Activated naive CD8-positive, alpha-beta T cell treated with anti-CD3 and anti-CD28 coated beads, Interleukin-2, amount 50 U/mL, for 24 hours (primary cell): ENCODE measurements around the gene ACVR1B.

ENCODE experiments used
- ATAC-seq: fragments of 150-1000 bp; cut with Tn5 transposase; one replicate; pipeline ENCODE4 v1.10.0; 2021
- DNase-seq: peaks from one replicate; pipeline ENCODE4 v3.0.0; 2021
- H3K27ac Mint-ChIP-seq: one replicate; pipeline ENCODE4 v1.8.0; 2021; ENCODE audit warnings: mild to moderate bottlenecking, mixed read lengths
- H3K27me3 Mint-ChIP-seq: one replicate; pipeline ENCODE4 v1.8.0; 2021; ENCODE audit warnings: mixed read lengths
- H3K36me3 Mint-ChIP-seq: one replicate; pipeline ENCODE4 v1.8.0; 2021; ENCODE audit warnings: low read depth, mixed read lengths
- H3K4me1 Mint-ChIP-seq: one replicate; pipeline ENCODE4 v1.8.0; 2021; ENCODE audit warnings: mixed read lengths
- H3K4me3 Mint-ChIP-seq: one replicate; pipeline ENCODE4 v1.8.0; 2021; ENCODE audit warnings: mild to moderate bottlenecking, moderate library complexity, mixed read lengths
- H3K9me3 Mint-ChIP-seq: one replicate; pipeline ENCODE4 v1.8.0; 2021; ENCODE audit warnings: mixed read lengths

ACVR1B gene

DNA sequence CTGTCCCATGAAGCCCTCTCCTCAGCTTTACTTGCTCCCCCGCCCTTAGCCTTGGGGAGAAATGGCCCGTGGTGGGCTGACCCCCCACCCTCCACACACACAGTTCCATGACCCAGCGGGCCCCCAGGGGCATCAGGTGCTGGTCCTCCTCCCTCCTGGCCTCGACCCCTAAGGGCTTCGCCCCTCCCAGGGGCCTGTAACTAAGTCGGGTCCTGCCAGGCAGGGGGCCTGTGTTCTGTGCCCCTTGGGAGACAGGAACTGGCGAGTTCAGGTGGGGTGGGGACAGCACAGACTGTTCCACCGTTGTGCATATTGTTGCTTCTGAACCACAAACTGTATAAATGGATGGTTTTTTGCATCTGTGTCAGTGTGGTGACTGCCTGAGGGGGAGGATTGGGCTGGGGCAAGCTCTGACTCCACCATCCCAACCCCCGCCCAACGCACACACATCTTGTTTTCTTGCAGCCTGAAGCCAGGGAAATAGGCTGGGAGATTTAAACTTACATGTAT lies 64.1 kb downstream of the ACVR1B start:
- Mint-ChIP-seq H3K36me3 (peaks cover 17% of the 10 kb centered on the region), H3K27ac (no peak overlapping the region), H3K9me3 (no peaks in the 10 kb centered on the region), H3K4me3 (no peak overlapping the region), H3K27me3 (no peaks in the 10 kb centered on the region), H3K4me1 (peaks cover 7% of the 10 kb centered on the region)
- no peak for DNase-seq
- no peak for ATAC-seq

GRCh38 chr12:52018433-52019112 lies 67.1 kb downstream of the ACVR1B start:
- Mint-ChIP-seq H3K4me1 (peaks cover 23% of the 10 kb centered on the region), H3K36me3 (peaks cover 8% of the 10 kb centered on the region), H3K9me3 (no peaks in the 10 kb centered on the region), H3K27ac (no peak overlapping the region), H3K27me3 (no peaks in the 10 kb centered on the region), H3K4me3 (no peak overlapping the region)
- no peak for ATAC-seq
- DNase-seq = no peak

DNA sequence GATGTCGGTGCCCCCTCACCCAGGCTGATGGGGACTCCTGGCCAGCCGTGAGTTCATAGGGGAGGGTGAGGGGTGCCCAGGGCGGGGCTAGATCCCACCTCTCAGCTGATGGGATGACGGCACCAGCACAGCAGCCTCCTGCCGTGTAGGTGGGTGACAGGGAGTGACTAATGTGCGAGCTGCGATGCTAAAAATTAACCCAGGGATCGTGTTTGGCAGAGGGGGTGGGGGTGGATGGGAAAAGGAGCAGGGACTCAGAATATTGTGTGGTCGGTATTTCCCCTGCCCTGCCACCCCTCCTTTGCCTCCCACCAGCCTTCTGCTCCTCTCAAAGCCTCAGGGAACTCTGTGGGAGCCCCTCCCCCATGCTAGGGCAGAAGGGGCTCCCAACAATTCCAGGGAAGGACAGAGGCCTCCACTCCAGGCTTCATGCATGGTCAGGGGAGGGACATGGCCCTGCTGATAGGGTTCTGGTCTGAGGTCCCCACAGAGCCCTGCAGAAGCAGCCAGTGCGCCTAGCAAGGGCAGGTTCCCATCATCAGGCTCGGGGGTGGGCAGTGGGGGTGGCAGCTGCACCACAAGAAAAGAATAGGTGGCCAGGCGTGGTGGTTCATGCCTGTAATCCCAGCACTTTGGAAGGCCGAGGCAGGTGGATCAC lies 67.7 kb downstream of the ACVR1B start:
- Mint-ChIP-seq H3K9me3 (no peaks in the 10 kb centered on the region), H3K27ac (no peak overlapping the region), H3K4me3 (no peak overlapping the region), H3K4me1 (peaks cover 28% of the 10 kb centered on the region), H3K36me3 (peaks cover under 1% of the 10 kb centered on the region), H3K27me3 (no peaks in the 10 kb centered on the region)
- no peak for ATAC-seq
- DNase-seq = no peak

- H3K27me3 Mint-ChIP-seq = no peaks in the 10 kb centered on the region
- H3K36me3 Mint-ChIP-seq = no peaks in the 10 kb centered on the region
- no peaks in the 10 kb centered on the region for H3K9me3 Mint-ChIP-seq
- ATAC-seq = peak; percentile 30
- H3K4me1 Mint-ChIP-seq = peaks cover 43% of the 10 kb centered on the region
- DNase-seq = peak; percentile 75
- no peak overlapping the region for H3K4me3 Mint-ChIP-seq
- no peak overlapping the region for H3K27ac Mint-ChIP-seq
These were observed 69.2 kb downstream of the ACVR1B start for GRCh38 chr12:52020539-52021336.

DNA sequence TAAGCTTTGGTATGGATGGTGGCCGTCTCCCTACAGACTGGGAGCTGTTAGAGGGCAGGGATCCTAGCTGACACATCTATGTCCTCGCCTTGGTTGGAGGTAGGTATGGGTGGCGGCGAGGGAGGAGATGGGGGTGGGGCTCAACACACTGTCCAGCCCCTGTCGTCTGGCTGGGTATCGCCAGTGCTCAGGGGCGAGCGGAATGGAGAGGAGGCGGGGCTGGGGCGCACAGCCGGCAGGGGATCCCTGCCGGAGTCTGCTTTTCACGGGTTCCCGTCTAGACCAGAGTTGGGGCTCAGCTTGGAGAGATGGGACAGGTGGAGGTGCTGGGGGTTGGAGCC lies 71.3 kb downstream of the ACVR1B start:
- ATAC-seq (peak; percentile 0), DNase-seq (no peak)
- peak overlapping the region; percentile 82 for H3K4me3 Mint-ChIP-seq
- peak overlapping the region; percentile 56 for H3K27ac Mint-ChIP-seq
- H3K27me3 Mint-ChIP-seq = no peaks in the 10 kb centered on the region
- H3K36me3 Mint-ChIP-seq = no peaks in the 10 kb centered on the region
- peaks cover 50% of the 10 kb centered on the region for H3K4me1 Mint-ChIP-seq
- no peaks in the 10 kb centered on the region for H3K9me3 Mint-ChIP-seq

DNA sequence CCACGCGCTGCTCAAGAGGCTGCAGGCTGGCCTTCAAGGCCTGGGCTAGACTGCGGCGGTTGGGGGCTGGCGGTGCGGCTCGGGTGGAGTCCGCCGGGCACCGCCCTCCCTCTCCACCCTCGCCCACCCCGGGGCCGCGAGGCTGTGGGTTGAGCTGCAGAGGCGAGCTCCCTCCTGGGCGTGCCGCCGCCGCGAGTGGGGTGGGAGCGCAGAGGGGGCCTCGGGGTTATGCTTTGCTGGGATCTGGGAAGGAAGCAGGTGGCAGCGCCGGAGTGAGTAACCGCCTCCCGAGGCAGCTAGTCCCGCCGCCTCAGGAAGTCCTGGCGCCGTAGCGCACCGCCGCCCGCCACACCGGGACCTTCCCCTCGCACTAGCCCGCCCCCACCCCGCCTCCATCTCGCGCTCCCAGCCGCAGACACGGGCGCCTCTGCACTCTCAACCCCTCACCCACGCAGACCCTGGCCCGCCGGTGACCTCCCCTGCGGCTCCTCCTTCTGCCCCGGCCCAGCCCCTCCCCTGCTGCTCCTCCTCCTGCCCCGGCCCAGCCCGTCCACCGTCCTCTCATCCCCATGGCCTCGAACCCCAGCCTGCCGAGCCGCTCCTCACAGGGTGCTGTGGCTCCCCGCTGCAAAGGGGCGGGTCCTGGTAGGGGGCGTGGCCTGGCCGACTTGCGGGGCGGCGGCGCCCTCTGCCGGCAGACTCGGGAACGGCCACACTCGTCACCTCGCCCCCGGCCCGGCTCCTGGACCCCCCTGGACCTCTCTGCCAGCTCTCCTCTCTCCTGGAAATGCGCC lies 71.9 kb downstream of the ACVR1B start:
- peaks cover 50% of the 10 kb centered on the region for H3K4me1 Mint-ChIP-seq
- no peaks in the 10 kb centered on the region for H3K27me3 Mint-ChIP-seq
- DNase-seq = peak; percentile 97
- H3K27ac Mint-ChIP-seq = peak overlapping the region; percentile 92
- peak; percentile 68 for ATAC-seq
- H3K9me3 Mint-ChIP-seq = no peaks in the 10 kb centered on the region
- H3K36me3 Mint-ChIP-seq = no peaks in the 10 kb centered on the region
- H3K4me3 Mint-ChIP-seq = peak overlapping the region; percentile 82

- H3K9me3 Mint-ChIP-seq = no peaks in the 10 kb centered on the region
- ATAC-seq (peak; percentile 24), DNase-seq (no peak)
- peak overlapping the region; percentile 82 for H3K4me3 Mint-ChIP-seq
- no peaks in the 10 kb centered on the region for H3K27me3 Mint-ChIP-seq
- no peaks in the 10 kb centered on the region for H3K36me3 Mint-ChIP-seq
- H3K27ac Mint-ChIP-seq = peak overlapping the region; percentile 92
- H3K4me1 Mint-ChIP-seq = peaks cover 50% of the 10 kb centered on the region
These were observed 72.6 kb downstream of the ACVR1B start for GRCh38 chr12:52023976-52024688.

GRCh38 chr12:52024845-52025230 lies 73.3 kb downstream of the ACVR1B start:
- Mint-ChIP-seq H3K27ac (peak overlapping the region; percentile 92), H3K4me1 (peaks cover 50% of the 10 kb centered on the region)
- peak; percentile 68 for DNase-seq

DNA sequence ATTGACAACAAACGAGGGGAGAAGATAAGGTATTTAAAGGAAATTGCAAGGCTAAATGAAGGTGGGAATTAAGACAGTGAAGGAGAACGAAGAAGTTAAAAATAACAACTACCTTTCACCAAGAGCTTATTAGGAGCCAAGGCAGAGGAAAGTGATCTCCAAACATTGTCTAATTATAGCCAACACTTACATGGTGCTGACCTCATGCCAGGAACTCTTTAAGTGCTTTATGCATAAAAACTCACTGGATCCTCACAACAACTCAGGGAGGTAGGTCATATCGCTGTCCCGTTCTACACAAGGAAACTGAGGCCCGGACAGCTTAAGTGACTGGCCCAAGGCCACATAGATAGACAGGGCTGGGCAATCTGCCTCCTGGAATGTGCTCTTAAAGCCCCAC lies 74.8 kb downstream of the ACVR1B start:
- H3K27ac Mint-ChIP-seq = peak overlapping the region; percentile 32
- ATAC-seq (no peak), DNase-seq (no peak)
- no peaks in the 10 kb centered on the region for H3K36me3 Mint-ChIP-seq
- H3K4me1 Mint-ChIP-seq = peaks cover 37% of the 10 kb centered on the region
- no peaks in the 10 kb centered on the region for H3K9me3 Mint-ChIP-seq
- H3K4me3 Mint-ChIP-seq = peak overlapping the region; percentile 82
- H3K27me3 Mint-ChIP-seq = no peaks in the 10 kb centered on the region

More at GRCh38 chr12:52024845-52025230, 73.3 kb downstream of the ACVR1B start:
- Mint-ChIP-seq H3K9me3 (no peaks in the 10 kb centered on the region), H3K36me3 (no peaks in the 10 kb centered on the region), H3K27me3 (no peaks in the 10 kb centered on the region), H3K4me3 (peak overlapping the region; percentile 82)
- peak; percentile 41 for ATAC-seq

DNA sequence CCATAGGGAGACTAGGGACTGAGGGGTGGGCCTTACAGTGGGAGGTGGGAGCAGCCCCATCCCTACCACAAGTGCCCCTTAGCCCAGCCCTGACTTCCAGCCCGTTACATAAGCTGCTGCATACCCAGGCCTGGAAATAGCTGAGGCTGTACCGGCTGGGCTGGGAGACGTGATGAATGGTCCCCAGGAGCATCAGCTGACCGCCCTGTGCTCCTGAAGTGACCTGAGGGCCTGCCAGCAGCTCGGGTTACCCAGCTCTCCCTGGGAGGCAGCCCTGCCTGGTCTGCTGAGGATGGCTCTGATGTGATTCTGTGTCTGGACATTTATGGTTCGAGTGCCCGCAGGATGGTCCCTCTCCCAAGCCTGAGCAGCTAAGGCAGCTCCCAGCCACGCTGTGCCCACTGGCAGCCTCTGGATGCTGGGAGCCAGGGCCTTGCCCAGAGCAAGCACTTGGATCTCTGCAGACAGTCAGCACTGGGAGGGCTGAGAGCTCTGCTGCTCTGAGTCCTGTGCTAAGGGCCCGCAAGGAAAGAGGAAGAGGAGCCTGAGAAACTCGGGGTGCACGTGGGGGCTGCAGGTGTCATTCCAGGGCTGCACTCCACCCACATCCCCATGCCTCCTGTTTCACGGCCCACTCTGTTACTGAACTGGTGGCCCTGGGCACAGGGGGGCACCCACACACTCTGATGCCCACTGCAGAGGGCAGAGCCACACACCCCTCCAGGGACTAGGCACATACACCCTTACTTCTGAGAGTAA lies 75.8 kb downstream of the ACVR1B start:
- DNase-seq = no peak
- H3K27me3 Mint-ChIP-seq = no peaks in the 10 kb centered on the region
- no peak overlapping the region for H3K4me3 Mint-ChIP-seq
- no peak for ATAC-seq
- H3K27ac Mint-ChIP-seq = no peak overlapping the region
- no peaks in the 10 kb centered on the region for H3K9me3 Mint-ChIP-seq
- H3K4me1 Mint-ChIP-seq = peaks cover 38% of the 10 kb centered on the region
- no peaks in the 10 kb centered on the region for H3K36me3 Mint-ChIP-seq

DNA sequence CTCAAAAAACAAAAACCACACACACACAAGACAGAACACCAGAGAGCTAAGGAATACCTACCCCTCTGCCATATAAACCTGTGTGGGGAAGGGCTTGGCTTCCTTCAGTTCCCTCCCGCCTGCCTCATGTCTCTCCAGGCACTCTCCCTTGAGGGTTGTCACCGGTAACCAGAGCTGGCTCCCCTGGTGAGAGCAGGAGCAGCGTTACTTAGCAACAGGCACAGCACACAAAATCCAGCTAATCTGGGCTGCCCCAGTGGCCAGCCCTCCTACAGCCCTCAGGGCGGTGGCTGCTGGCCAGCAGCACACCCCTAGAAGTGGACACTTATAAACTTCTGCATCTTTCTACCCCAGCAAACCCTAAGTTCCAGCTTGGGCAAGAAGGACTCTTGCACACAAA lies 78.2 kb downstream of the ACVR1B start:
- Mint-ChIP-seq H3K4me3 (no peak overlapping the region), H3K27ac (no peak overlapping the region), H3K36me3 (no peaks in the 10 kb centered on the region), H3K9me3 (no peaks in the 10 kb centered on the region), H3K27me3 (no peaks in the 10 kb centered on the region), H3K4me1 (peaks cover 45% of the 10 kb centered on the region)
- no peak for ATAC-seq
- no peak for DNase-seq

- Mint-ChIP-seq H3K9me3 (no peaks in the 10 kb centered on the region), H3K4me3 (peak overlapping the region; percentile 78), H3K27ac (peak overlapping the region; percentile 85), H3K36me3 (no peaks in the 10 kb centered on the region), H3K4me1 (peaks cover 48% of the 10 kb centered on the region), H3K27me3 (no peaks in the 10 kb centered on the region)
- no peak for ATAC-seq
- DNase-seq = no peak
These were observed 80.9 kb downstream of the ACVR1B start for GRCh38 chr12:52032446-52032803.

DNA sequence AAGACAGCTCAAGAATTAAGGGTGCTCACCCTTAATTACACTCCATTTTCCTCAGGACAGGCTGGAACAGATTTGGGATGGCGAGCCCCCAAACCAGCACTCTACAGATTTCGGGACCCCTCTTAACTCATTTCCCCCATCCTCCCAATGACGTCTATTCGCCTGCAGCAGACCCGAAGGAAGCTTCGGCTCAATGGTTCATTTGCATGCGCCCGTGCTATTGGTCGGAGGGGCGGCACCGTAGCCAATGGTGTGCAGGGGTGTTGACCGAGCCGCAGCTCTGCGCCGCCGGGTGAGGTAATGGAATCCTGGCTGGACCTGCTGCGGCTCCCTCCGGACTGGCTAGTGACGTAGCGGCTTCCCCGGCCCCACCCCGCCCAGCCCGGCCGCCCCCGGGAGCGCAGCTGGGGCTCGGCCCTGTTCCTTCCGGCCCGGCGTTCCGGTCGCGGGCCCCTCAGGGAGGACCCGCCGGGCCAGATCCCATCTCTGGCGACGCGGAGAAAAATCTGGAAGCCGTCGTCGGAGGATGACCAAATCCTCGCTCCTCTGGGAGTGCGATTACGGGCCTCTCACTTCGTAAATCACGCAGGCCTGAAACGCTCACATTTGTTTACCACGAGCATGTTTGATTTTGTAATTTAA lies 81.4 kb downstream of the ACVR1B start:
- Mint-ChIP-seq H3K27me3 (no peaks in the 10 kb centered on the region), H3K36me3 (no peaks in the 10 kb centered on the region), H3K27ac (peak overlapping the region; percentile 85), H3K9me3 (no peaks in the 10 kb centered on the region), H3K4me3 (peak overlapping the region; percentile 78), H3K4me1 (peaks cover 49% of the 10 kb centered on the region)
- ATAC-seq = peak; percentile 90
- DNase-seq = peak; percentile 94
